GM18873 (cell line): ENCODE data around the gene RSRP1.

Experiments
- ATAC-seq: cut with Tn5 transposase; IDR thresholded peaks from one replicate; pipeline ENCODE4 v1.9.1; 2021; ENCODE audit warnings: mild to moderate bottlenecking, moderate library complexity, moderate number of reproducible peaks; ENCODE audit not compliant: unreplicated experiment, low FRiP score

Gene RSRP1

DNA sequence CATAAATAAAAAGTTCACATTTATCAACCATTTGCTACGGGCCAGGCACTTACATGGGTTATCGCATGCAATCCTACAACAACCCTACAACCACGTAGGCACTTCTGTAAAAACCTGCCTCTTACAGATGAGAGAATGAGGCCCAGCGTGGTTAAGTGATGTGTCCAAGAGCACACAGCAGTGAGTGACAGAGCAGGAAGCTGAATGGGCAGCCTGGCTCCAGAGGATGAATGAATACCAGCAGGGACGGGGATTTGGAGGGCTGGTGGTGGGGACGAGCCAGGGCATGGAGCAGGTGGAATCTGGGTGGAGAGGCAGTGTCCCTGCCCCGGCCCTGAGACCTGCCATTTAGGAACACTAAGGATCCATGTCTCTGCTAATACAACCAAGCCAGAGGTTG lies 50.4 kb downstream of the RSRP1 start:
- no peak for ATAC-seq

DNA sequence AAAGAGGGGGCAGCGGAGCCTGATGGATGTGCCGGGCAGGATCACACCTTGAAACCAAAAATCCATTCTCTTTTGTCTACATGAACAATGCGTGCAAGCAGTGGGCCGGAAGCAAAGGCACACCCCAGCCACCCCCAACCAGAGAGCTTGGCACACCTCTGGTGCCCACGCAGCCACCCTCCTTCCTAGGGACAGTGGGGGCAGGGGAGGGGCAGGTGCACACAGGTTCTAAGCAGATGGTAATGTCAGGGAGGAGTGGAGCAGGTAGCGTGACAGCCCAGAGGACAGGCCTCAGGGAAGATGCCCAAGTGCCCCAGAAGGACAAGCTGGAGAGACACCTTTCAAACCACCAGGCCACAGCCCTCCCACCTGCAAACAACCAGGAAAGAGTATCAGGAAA lies 51.4 kb downstream of the RSRP1 start:
- no peak for ATAC-seq

DNA sequence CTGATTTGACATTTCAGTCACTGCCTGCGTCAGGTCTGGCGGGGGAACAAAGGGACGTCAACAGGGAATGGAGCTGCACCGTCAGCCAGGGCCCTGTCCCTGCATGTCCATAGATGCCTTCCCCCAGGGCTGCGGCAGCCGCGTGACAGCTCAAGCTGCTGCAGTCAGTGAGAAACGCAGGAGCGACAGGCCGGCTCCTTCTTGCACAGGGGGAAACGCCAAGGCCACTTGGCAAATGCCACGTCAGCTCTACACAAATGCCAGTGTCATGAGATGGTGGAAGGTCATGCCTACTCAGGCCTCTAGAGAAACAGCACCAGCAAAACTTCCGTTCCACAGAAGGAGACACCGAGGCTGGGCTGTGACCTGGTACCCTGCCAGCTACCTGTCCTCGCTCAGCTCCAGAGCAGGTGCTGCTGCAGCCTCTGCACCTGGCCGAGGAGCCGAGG lies 52.7 kb downstream of the RSRP1 start:
- ATAC-seq = no peak

DNA sequence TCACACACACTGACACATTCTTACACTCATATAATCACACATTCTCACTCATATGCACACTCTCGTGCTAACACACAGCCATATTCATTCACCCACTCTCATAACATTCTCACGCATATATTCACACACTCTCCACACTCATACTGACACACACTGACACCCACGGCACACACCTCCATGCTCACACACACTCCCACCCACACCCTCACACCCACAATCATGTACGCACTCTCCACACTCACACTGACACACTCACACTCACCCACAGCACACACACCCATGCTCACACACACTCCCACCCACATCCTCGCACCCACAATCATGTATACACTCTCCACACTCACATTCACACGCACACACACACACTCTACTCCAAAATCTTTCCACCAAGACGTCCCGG lies 53.2 kb downstream of the RSRP1 start:
- no peak for ATAC-seq

DNA sequence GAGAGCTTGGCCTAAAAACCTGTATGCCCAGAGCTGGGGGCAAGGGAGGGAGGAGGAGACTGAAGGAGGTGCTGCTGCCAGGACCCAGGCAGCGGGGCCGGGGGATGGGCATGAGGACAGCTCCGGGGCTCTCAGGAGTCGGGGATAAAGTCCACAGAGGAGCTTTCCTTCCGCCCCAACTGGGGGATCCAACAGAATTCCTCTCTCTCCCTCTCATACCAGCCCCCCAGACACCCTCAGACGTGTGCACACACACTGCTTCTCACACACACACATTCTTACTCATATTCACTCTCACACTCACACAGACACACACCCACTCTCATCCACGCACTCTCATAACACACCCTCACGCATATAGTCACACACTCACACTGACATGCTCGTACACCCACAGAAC lies 54.0 kb downstream of the RSRP1 start:
- no peak for ATAC-seq
